GM23338 (cell line): Measurements from ENCODE around the gene MED13L. TPM values are rescaled to one million over a fixed set of nuclear protein-coding genes. Genes with fewer than 3 reads are reported as not detected.

Experiments used
- ATAC-seq: fragments of 200-7000 bp; cut with Tn5 transposase; 3 replicates; pipeline ENCODE4 v1.9.1; 2020
- DNase-seq: peaks from one replicate; pipeline ENCODE4 v3.0.0-alpha.2; 2015; ENCODE audit warnings: low spot score
- H2AFZ ChIP-seq: fragments of 200-600 bp; sonication (generic); 2 replicates; pipeline ENCODE4 v1.8.0; 2016; ENCODE audit warnings: antibody characterized with exemption, mild to moderate bottlenecking, moderate library complexity
- H3F3A ChIP-seq: fragments of 200-600 bp; sonication (generic); replicated peaks from 2 replicates; pipeline ENCODE4 v1.8.0; 2017; ENCODE audit warnings: antibody characterized with exemption, mixed run types, low read depth
- H3K27ac ChIP-seq: fragments of 200-600 bp; sonication (generic); 2 replicates; pipeline ENCODE4 v1.6.1; 2016; ENCODE audit warnings: low read depth
- H3K27me3 ChIP-seq: fragments of 200-600 bp; sonication (generic); 2 replicates; pipeline ENCODE4 v1.8.0; 2016; ENCODE audit warnings: mild to moderate bottlenecking, mixed run types, moderate library complexity; ENCODE audit not compliant: insufficient read depth
- H3K36me3 ChIP-seq: fragments of 200-600 bp; sonication (generic); 2 replicates; pipeline ENCODE4 v1.8.0; 2016; ENCODE audit warnings: mild to moderate bottlenecking; ENCODE audit not compliant: insufficient read depth
- H3K4me1 ChIP-seq: fragments of 200-600 bp; sonication (generic); 2 replicates; pipeline ENCODE4 v1.8.0; 2016; ENCODE audit warnings: mild to moderate bottlenecking, moderate library complexity; ENCODE audit not compliant: insufficient read depth
- H3K4me2 ChIP-seq: fragments of 200-600 bp; sonication (generic); 2 replicates; pipeline ENCODE4 v1.7.1; 2017; ENCODE audit warnings: mixed run types
- H3K4me3 ChIP-seq: fragments of 200-600 bp; sonication (generic); 2 replicates; pipeline ENCODE4 v1.6.1; 2016; ENCODE audit warnings: mixed run types
- H3K79me2 ChIP-seq: fragments of 200-600 bp; sonication (generic); replicated peaks from 2 replicates; pipeline ENCODE4 v1.8.0; 2017; ENCODE audit warnings: mild to moderate bottlenecking; ENCODE audit not compliant: insufficient read depth
- H3K9me2 ChIP-seq: fragments of 200-600 bp; sonication (generic); 2 replicates; pipeline ENCODE4 v1.8.0; 2017; ENCODE audit not compliant: insufficient read depth
- H4K20me1 ChIP-seq: fragments of 200-600 bp; sonication (generic); replicated peaks from 2 replicates; pipeline ENCODE4 v1.8.0; 2017; ENCODE audit warnings: mild to moderate bottlenecking; ENCODE audit not compliant: insufficient read depth
- H3K27ac Mint-ChIP-seq: 2 replicates; pipeline ENCODE4 v1.8.0; 2020; ENCODE audit warnings: inconsistent platforms, mild to moderate bottlenecking, moderate library complexity, mixed read lengths
- H3K27me3 Mint-ChIP-seq: 3 replicates; pipeline ENCODE4 v1.8.0; 2022; ENCODE audit warnings: low read depth, mild to moderate bottlenecking, moderate library complexity, mixed read lengths, inconsistent platforms; ENCODE audit not compliant: insufficient read depth, poor library complexity
- H3K36me3 Mint-ChIP-seq: 3 replicates; pipeline ENCODE4 v1.8.0; 2021; ENCODE audit warnings: low read depth, mild to moderate bottlenecking, inconsistent platforms, moderate library complexity, mixed read lengths
- H3K4me1 Mint-ChIP-seq: 3 replicates; pipeline ENCODE4 v1.8.0; 2020; ENCODE audit warnings: mild to moderate bottlenecking, inconsistent platforms, mixed read lengths
- H3K4me3 Mint-ChIP-seq: 3 replicates; pipeline ENCODE4 v1.8.0; 2021; ENCODE audit warnings: moderate library complexity, mild to moderate bottlenecking, inconsistent platforms, mixed read lengths
- H3K9me3 Mint-ChIP-seq: 3 replicates; pipeline ENCODE4 v1.8.0; 2020; ENCODE audit warnings: moderate library complexity, mild to moderate bottlenecking, inconsistent platforms, mixed read lengths
- CREB1 ChIP-seq: fragments of 250-450 bp; sonication (Bioruptor Pico); IDR thresholded peaks from 2 replicates; pipeline ENCODE4 v1.5.0; 2020; ENCODE audit warnings: low read depth, mild to moderate bottlenecking, moderate library complexity
- EZH2 ChIP-seq: fragments of 200-600 bp; sonication (generic); IDR thresholded peaks from one replicate; pipeline ENCODE4 v1.8.0; 2017; ENCODE audit warnings: antibody characterized with exemption, mild to moderate bottlenecking, low read depth; ENCODE audit not compliant: unreplicated experiment
- EZH2phosphoT487 ChIP-seq: fragments of 200-600 bp; sonication (generic); IDR thresholded peaks from one replicate; pipeline ENCODE4 v1.8.1; 2018; ENCODE audit warnings: antibody characterized with exemption; ENCODE audit not compliant: unreplicated experiment
- JUNB ChIP-seq: IDR thresholded peaks from one replicate; pipeline ENCODE4 v1.6.1; 2016; ENCODE audit warnings: antibody characterized with exemption; ENCODE audit not compliant: unreplicated experiment
- NANOG ChIP-seq: IDR thresholded peaks from 2 replicates; pipeline ENCODE4 v1.6.1; 2016; ENCODE audit warnings: antibody characterized with exemption, borderline replicate concordance
- POLR2AphosphoS5 ChIP-seq: IDR thresholded peaks from 2 replicates; pipeline ENCODE4 v1.6.1; 2016; ENCODE audit warnings: antibody characterized with exemption, low read depth
- STAT1 ChIP-seq: IDR thresholded peaks from one replicate; pipeline ENCODE4 v1.6.1; 2016; ENCODE audit warnings: antibody characterized with exemption; ENCODE audit not compliant: unreplicated experiment
- ZNF114 ChIP-seq: fragments of 250-450 bp; sonication (Bioruptor Pico); IDR thresholded peaks from 2 replicates; pipeline ENCODE4 v1.5.0; 2020; ENCODE audit warnings: mild to moderate bottlenecking, moderate library complexity
- ZNF331 ChIP-seq: fragments of 250-450 bp; sonication (Bioruptor Pico); IDR thresholded peaks from 2 replicates; pipeline ENCODE4 v1.5.0; 2020; ENCODE audit warnings: low read depth, mild to moderate bottlenecking, moderate library complexity
- polyA plus RNA-seq: library from polyadenylated mRNA; unstranded; fragments of >200 nt; fragmentation: Nextera tagmentation; extraction: Ambion mirVana; gene quantifications from 2 replicates; pipeline ENCODE4 v1.2.1, GENCODE V29; 2016
- total RNA-seq: library from RNA; depleted of rRNA; stranded (reverse); fragments of >200 nt; shearing (Covaris generic); gene quantifications from 2 replicates; pipeline ENCODE4 v1.2.3, GENCODE V29; 2014
- TF ChIP-seq, protein P1 (sequence below): fragments of 250-450 bp; sonication (Bioruptor Pico); IDR thresholded peaks from 2 replicates; pipeline ENCODE4 v1.5.0; 2020; ENCODE audit warnings: mild to moderate bottlenecking, moderate library complexity
- TF ChIP-seq, protein P2 (sequence below), 2 experiments: fragments of 200-600 bp in 1 of 2; sonication (generic) in 1 of 2; conservative IDR thresholded peaks; 2 replicates each; pipeline versions ENCODE4 v1.5.1 to v1.6.1; 2016 to 2017; ENCODE audit warnings: antibody characterized with exemption in 2 of 2, low read depth in 2 of 2, mild to moderate bottlenecking in 2 of 2, moderate library complexity in 1 of 2
- TF ChIP-seq, protein P3 (sequence below): IDR thresholded peaks from one replicate; pipeline ENCODE4 v1.6.1; 2018; ENCODE audit warnings: antibody characterized with exemption; ENCODE audit not compliant: unreplicated experiment
- TF ChIP-seq, protein P4 (sequence below): IDR thresholded peaks from 2 replicates; pipeline ENCODE4 v1.6.1; 2016; ENCODE audit warnings: antibody characterized with exemption

MED13L gene
- total and polyA plus RNA-seq, 2 experiments from 2014 or later, result 20.9 to 73.6 TPM

DNA sequence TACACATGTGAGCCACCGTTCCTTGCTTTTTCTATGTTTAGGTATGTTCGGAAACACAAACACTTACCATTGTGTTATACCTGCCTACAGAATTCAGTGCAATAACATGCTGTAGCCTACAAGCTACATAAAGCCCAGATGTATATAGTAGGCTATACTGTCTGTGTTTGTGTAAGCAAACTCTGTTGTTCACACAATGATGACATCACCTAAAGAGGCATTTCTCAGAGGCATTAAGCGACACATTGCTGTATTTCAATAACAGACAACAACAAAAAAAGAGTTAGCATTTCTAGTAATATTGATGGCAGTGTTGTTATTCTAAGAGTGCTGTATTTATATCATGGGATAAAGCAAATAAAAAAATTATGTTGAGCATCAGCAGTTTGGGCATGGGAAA, 70.2 kb downstream of the MED13L start:
- peaks cover 86% of the 10 kb centered on the region for H3K79me2 ChIP-seq
- H3K4me1 Mint-ChIP-seq, result peaks cover 45% of the 10 kb centered on the region
- H4K20me1 ChIP-seq, result peaks cover 7% of the 10 kb centered on the region; the same call in 1 of the 2 replicates
- no peaks in the 10 kb centered on the region for H3K36me3 ChIP-seq
- no peaks in the 10 kb centered on the region for H3K9me2 ChIP-seq
- H3K4me3 Mint-ChIP-seq, result no peak overlapping the region
- H3K27ac Mint-ChIP-seq, result no peak overlapping the region
- H2AFZ ChIP-seq, result no peak overlapping the region
- H3K27me3 Mint-ChIP-seq, result no peaks in the 10 kb centered on the region
- H3F3A ChIP-seq, result no peaks in the 10 kb centered on the region
- peaks cover 36% of the 10 kb centered on the region for H3K4me1 ChIP-seq
- no peak overlapping the region for H3K4me3 ChIP-seq
- H3K4me2 ChIP-seq, result no peak overlapping the region
- H3K36me3 Mint-ChIP-seq, result no peaks in the 10 kb centered on the region
- DNase-seq, result no peak
- no peaks in the 10 kb centered on the region for H3K27me3 ChIP-seq
- no peak for ATAC-seq
- no peak overlapping the region for H3K27ac ChIP-seq
- H3K9me3 Mint-ChIP-seq, result no peaks in the 10 kb centered on the region
- no peak for TF ChIP-seq ZNF331
- TF ChIP-seq, protein P1, sequence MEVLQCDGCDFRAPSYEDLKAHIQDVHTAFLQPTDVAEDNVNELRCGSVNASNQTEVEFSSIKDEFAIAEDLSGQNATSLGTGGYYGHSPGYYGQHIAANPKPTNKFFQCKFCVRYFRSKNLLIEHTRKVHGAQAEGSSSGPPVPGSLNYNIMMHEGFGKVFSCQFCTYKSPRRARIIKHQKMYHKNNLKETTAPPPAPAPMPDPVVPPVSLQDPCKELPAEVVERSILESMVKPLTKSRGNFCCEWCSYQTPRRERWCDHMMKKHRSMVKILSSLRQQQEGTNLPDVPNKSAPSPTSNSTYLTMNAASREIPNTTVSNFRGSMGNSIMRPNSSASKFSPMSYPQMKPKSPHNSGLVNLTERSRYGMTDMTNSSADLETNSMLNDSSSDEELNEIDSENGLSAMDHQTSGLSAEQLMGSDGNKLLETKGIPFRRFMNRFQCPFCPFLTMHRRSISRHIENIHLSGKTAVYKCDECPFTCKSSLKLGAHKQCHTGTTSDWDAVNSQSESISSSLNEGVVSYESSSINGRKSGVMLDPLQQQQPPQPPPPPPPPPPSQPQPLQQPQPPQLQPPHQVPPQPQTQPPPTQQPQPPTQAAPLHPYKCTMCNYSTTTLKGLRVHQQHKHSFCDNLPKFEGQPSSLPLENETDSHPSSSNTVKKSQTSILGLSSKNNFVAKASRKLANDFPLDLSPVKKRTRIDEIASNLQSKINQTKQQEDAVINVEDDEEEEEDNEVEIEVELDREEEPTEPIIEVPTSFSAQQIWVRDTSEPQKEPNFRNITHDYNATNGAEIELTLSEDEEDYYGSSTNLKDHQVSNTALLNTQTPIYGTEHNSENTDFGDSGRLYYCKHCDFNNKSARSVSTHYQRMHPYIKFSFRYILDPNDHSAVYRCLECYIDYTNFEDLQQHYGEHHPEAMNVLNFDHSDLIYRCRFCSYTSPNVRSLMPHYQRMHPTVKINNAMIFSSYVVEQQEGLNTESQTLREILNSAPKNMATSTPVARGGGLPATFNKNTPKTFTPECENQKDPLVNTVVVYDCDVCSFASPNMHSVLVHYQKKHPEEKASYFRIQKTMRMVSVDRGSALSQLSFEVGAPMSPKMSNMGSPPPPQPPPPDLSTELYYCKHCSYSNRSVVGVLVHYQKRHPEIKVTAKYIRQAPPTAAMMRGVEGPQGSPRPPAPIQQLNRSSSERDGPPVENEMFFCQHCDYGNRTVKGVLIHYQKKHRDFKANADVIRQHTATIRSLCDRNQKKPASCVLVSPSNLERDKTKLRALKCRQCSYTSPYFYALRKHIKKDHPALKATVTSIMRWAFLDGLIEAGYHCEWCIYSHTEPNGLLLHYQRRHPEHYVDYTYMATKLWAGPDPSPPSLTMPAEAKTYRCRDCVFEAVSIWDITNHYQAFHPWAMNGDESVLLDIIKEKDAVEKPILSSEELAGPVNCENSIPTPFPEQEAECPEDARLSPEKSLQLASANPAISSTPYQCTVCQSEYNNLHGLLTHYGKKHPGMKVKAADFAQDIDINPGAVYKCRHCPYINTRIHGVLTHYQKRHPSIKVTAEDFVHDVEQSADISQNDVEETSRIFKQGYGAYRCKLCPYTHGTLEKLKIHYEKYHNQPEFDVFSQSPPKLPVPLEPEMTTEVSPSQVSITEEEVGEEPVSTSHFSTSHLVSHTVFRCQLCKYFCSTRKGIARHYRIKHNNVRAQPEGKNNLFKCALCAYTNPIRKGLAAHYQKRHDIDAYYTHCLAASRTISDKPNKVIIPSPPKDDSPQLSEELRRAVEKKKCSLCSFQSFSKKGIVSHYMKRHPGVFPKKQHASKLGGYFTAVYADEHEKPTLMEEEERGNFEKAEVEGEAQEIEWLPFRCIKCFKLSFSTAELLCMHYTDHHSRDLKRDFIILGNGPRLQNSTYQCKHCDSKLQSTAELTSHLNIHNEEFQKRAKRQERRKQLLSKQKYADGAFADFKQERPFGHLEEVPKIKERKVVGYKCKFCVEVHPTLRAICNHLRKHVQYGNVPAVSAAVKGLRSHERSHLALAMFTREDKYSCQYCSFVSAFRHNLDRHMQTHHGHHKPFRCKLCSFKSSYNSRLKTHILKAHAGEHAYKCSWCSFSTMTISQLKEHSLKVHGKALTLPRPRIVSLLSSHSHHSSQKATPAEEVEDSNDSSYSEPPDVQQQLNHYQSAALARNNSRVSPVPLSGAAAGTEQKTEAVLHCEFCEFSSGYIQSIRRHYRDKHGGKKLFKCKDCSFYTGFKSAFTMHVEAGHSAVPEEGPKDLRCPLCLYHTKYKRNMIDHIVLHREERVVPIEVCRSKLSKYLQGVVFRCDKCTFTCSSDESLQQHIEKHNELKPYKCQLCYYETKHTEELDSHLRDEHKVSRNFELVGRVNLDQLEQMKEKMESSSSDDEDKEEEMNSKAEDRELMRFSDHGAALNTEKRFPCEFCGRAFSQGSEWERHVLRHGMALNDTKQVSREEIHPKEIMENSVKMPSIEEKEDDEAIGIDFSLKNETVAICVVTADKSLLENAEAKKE (CRISPR knock-in tag), result no peak
- TF ChIP-seq ZNF114 (CRISPR knock-in tag), result no peak
- no peak for TF ChIP-seq POLR2AphosphoS5
- no peak for TF ChIP-seq JUNB
- TF ChIP-seq EZH2phosphoT487, result no peak
- TF ChIP-seq, protein P2, sequence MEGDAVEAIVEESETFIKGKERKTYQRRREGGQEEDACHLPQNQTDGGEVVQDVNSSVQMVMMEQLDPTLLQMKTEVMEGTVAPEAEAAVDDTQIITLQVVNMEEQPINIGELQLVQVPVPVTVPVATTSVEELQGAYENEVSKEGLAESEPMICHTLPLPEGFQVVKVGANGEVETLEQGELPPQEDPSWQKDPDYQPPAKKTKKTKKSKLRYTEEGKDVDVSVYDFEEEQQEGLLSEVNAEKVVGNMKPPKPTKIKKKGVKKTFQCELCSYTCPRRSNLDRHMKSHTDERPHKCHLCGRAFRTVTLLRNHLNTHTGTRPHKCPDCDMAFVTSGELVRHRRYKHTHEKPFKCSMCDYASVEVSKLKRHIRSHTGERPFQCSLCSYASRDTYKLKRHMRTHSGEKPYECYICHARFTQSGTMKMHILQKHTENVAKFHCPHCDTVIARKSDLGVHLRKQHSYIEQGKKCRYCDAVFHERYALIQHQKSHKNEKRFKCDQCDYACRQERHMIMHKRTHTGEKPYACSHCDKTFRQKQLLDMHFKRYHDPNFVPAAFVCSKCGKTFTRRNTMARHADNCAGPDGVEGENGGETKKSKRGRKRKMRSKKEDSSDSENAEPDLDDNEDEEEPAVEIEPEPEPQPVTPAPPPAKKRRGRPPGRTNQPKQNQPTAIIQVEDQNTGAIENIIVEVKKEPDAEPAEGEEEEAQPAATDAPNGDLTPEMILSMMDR (conservative IDR thresholded peaks at IDR 0.05; ENCODE audit: low read depth in 2 of 2), result no peak
- no peak for TF ChIP-seq CREB1
- no peak for TF ChIP-seq STAT1
- TF ChIP-seq EZH2, result no peak
- TF ChIP-seq, protein P3, sequence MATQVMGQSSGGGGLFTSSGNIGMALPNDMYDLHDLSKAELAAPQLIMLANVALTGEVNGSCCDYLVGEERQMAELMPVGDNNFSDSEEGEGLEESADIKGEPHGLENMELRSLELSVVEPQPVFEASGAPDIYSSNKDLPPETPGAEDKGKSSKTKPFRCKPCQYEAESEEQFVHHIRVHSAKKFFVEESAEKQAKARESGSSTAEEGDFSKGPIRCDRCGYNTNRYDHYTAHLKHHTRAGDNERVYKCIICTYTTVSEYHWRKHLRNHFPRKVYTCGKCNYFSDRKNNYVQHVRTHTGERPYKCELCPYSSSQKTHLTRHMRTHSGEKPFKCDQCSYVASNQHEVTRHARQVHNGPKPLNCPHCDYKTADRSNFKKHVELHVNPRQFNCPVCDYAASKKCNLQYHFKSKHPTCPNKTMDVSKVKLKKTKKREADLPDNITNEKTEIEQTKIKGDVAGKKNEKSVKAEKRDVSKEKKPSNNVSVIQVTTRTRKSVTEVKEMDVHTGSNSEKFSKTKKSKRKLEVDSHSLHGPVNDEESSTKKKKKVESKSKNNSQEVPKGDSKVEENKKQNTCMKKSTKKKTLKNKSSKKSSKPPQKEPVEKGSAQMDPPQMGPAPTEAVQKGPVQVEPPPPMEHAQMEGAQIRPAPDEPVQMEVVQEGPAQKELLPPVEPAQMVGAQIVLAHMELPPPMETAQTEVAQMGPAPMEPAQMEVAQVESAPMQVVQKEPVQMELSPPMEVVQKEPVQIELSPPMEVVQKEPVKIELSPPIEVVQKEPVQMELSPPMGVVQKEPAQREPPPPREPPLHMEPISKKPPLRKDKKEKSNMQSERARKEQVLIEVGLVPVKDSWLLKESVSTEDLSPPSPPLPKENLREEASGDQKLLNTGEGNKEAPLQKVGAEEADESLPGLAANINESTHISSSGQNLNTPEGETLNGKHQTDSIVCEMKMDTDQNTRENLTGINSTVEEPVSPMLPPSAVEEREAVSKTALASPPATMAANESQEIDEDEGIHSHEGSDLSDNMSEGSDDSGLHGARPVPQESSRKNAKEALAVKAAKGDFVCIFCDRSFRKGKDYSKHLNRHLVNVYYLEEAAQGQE, result no peak
- TF ChIP-seq, protein P4, sequence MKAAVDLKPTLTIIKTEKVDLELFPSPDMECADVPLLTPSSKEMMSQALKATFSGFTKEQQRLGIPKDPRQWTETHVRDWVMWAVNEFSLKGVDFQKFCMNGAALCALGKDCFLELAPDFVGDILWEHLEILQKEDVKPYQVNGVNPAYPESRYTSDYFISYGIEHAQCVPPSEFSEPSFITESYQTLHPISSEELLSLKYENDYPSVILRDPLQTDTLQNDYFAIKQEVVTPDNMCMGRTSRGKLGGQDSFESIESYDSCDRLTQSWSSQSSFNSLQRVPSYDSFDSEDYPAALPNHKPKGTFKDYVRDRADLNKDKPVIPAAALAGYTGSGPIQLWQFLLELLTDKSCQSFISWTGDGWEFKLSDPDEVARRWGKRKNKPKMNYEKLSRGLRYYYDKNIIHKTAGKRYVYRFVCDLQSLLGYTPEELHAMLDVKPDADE, result no peak
- TF ChIP-seq NANOG, result no peak
